ENCODE measurements around the gene HSD17B14.

HSD17B14 gene

DNA sequence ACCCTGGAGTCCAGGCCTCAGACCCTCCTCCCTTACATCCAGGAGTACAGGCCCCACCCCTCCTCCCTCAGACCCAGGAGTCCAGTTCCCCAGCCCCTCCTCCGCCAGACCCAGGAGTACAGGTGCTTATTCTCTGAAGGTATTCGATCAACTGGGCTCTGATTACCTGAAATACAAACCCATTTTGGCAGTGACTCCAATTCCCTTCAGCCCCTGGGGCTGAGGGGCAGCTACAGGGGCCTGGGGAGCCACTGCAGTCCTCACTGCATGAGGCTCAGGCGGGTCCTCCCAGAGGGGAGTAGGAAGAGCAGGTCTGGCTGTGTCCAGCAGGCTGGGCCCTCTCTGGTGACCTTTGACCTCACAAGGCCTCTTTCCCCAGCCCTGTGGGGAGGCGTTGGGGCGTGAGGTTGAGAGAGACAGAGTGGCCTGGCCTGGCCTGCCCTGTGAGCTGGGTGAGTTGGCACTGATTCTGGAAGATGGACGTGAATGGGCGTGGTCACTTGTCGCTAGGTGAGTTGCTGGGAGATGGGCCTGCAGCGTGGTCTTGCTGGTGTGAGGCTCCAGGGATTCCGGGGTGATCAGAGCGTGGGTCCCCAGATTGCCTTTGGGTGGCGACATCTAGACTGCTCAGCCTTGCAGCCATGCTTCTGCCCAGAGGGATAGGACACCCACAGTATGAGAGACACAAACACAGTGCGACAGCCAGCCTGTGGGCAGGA lies 28.5 kb downstream of the HSD17B14 start:
- ChIA-PET POLR2A (no interaction called here), CTCF (interaction anchor here (1.0 to 5.3 kb wide), 9 partner anchors 12 to 163 kb away, joined by 3 to 44 read pairs (median 4); partner anchors contain the start of gene HSD17B14)
- TF ChIP-seq, protein P1, sequence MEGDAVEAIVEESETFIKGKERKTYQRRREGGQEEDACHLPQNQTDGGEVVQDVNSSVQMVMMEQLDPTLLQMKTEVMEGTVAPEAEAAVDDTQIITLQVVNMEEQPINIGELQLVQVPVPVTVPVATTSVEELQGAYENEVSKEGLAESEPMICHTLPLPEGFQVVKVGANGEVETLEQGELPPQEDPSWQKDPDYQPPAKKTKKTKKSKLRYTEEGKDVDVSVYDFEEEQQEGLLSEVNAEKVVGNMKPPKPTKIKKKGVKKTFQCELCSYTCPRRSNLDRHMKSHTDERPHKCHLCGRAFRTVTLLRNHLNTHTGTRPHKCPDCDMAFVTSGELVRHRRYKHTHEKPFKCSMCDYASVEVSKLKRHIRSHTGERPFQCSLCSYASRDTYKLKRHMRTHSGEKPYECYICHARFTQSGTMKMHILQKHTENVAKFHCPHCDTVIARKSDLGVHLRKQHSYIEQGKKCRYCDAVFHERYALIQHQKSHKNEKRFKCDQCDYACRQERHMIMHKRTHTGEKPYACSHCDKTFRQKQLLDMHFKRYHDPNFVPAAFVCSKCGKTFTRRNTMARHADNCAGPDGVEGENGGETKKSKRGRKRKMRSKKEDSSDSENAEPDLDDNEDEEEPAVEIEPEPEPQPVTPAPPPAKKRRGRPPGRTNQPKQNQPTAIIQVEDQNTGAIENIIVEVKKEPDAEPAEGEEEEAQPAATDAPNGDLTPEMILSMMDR (IDR thresholded peaks at IDR 0.05; ENCODE audit: control extremely low read depth, extremely low read depth, low read depth, missing control alignments), result peak; percentile 16
- DNase-seq (ENCODE audit: extremely low spot score), result no peak

DNA sequence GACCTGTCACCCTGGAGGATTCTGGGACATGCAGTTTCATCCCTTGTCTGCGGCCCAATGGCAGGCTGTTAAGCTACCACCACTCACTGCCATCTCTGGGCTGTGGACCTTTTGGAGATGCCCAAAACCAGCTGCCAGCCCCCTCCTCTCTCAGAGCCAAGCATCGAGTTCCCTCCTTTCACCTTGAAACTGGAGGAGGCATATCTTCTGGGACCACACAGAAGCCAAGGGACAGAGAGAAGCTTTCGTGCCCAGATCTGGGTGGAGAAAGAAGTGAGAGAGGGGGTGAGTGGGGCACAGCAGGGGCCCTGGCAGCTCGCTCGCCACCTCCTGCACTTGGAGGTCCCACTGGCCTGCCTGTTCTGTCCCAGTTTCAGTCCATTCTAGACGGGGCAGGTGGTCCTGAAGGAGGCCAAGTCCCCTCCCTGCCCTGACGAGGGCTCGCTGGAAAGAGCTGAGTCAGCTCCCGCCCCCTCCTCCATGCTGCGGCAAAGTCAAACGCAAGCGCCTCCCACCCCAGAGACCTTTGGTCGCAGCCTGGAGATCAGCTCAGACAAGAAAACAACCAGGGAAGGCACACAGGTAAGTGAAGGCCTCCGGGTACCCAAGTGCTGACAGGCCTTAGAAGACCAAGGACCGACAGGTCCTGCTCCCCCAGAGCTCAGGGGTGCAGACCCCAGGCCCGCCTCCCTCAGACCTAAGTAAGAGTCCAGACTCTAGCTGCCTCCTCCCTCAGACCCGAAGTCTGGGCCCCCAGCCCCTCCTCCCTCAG lies 29.3 kb downstream of the HSD17B14 start:
- no peak for DNase-seq (ENCODE audit: extremely low spot score)
- TF ChIP-seq, protein P1 (IDR thresholded peaks at IDR 0.05; ENCODE audit: control extremely low read depth, extremely low read depth, low read depth, missing control alignments), result no peak
- ChIA-PET POLR2A (interaction anchor here (0.6 to 0.8 kb wide), 2 partner anchors 31 to 65 kb away, joined by 3 to 5 read pairs; partner anchors contain the start of gene PPP1R15A), CTCF (interaction anchor here (1.1 to 5.3 kb wide), 9 partner anchors 12 to 186 kb away, joined by 3 to 44 read pairs (median 4); partner anchors contain the start of genes GYS1, HSD17B14 and RUVBL2)

- peak; percentile 75 for DNase-seq (ENCODE audit: extremely low spot score)
- ChIA-PET CTCF (interaction anchor here (1.1 to 5.3 kb wide), 8 partner anchors 11 to 187 kb away, joined by 3 to 44 read pairs (median 8); partner anchors contain the start of genes GYS1, HSD17B14 and RUVBL2), POLR2A (interaction anchor here (0.6 to 0.8 kb wide), 2 partner anchors 32 to 66 kb away, joined by 3 to 5 read pairs; partner anchors contain the start of gene PPP1R15A)
- TF ChIP-seq, protein P1 (IDR thresholded peaks at IDR 0.05; ENCODE audit: control extremely low read depth, extremely low read depth, low read depth, missing control alignments), result no peak
Observed at GRCh38 chr19:48806518-48806817, 29.8 kb downstream of the HSD17B14 start.

DNA sequence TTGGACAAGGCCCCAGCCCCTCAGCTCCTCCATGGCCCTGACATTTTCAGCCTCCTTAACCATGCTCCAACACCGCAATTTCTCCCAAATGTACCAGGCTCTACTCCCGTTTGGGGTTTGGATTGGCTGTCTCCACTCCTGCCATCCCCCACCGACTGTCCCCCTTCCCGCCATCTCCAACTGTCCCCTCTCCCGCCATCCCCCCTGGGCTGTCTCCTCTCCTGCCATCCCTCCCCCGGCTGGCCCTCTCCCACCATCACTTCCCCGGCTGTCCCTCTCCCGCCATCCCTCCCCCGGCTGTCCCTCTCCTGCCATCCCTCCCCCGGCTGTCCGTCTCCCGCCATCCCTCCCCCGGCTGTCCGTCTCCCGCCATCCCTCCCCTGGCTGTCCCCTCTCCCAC lies 30.8 kb downstream of the HSD17B14 start:
- CTCF ChIA-PET, result interaction anchor here (2.2 to 5.3 kb wide), 3 partner anchors 10 to 37 kb away, joined by 11 to 44 read pairs (median 13); no protein-coding TSS in a partner anchor
- TF ChIP-seq, protein P1 (IDR thresholded peaks at IDR 0.05; ENCODE audit: control extremely low read depth, extremely low read depth, low read depth, missing control alignments), result no peak
- DNase-seq (ENCODE audit: extremely low spot score), result no peak
- POLR2A ChIA-PET, result no interaction called here

GRCh38 chr19:48804496-48804895 lies 31.8 kb downstream of the HSD17B14 start:
- POLR2A ChIA-PET, result no interaction called here
- TF ChIP-seq, protein P1 (IDR thresholded peaks at IDR 0.05; ENCODE audit: control extremely low read depth, extremely low read depth, low read depth, missing control alignments), result no peak
- no peak for DNase-seq (ENCODE audit: extremely low spot score)
- CTCF ChIA-PET, result interaction anchor here (1.0 to 5.3 kb wide), 4 partner anchors 9 to 40 kb away, joined by 3 to 44 read pairs (median 12); no protein-coding TSS in a partner anchor

GRCh38 chr19:48802623-48803022 lies 33.7 kb downstream of the HSD17B14 start:
- ChIA-PET CTCF (interaction anchor here (1.2 to 4.2 kb wide), 4 partner anchors 9 to 39 kb away, joined by 3 to 20 read pairs (median 4); no protein-coding TSS in a partner anchor), POLR2A (no interaction called here)
- TF ChIP-seq, protein P1 (IDR thresholded peaks at IDR 0.05; ENCODE audit: control extremely low read depth, extremely low read depth, low read depth, missing control alignments), result no peak
- DNase-seq (ENCODE audit: extremely low spot score), result peak; percentile 0
